ENCODE measurements around the gene PGBD2. TPM values are rescaled to one million over a fixed set of nuclear protein-coding genes. Genes with fewer than 3 reads are reported as not detected.
A peak's percentile ranks its signal among the peaks of the same experiment; 100 is the strongest.
"Not testable (repeated sequence)": the region's sequence is repeated elsewhere in the genome, so short reads cannot be mapped to it uniquely, and the experiment has no call there.

Gene PGBD2, protein sequence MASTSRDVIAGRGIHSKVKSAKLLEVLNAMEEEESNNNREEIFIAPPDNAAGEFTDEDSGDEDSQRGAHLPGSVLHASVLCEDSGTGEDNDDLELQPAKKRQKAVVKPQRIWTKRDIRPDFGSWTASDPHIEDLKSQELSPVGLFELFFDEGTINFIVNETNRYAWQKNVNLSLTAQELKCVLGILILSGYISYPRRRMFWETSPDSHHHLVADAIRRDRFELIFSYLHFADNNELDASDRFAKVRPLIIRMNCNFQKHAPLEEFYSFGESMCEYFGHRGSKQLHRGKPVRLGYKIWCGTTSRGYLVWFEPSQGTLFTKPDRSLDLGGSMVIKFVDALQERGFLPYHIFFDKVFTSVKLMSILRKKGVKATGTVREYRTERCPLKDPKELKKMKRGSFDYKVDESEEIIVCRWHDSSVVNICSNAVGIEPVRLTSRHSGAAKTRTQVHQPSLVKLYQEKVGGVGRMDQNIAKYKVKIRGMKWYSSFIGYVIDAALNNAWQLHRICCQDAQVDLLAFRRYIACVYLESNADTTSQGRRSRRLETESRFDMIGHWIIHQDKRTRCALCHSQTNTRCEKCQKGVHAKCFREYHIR
- total RNA-seq: 3.4 TPM

DNA sequence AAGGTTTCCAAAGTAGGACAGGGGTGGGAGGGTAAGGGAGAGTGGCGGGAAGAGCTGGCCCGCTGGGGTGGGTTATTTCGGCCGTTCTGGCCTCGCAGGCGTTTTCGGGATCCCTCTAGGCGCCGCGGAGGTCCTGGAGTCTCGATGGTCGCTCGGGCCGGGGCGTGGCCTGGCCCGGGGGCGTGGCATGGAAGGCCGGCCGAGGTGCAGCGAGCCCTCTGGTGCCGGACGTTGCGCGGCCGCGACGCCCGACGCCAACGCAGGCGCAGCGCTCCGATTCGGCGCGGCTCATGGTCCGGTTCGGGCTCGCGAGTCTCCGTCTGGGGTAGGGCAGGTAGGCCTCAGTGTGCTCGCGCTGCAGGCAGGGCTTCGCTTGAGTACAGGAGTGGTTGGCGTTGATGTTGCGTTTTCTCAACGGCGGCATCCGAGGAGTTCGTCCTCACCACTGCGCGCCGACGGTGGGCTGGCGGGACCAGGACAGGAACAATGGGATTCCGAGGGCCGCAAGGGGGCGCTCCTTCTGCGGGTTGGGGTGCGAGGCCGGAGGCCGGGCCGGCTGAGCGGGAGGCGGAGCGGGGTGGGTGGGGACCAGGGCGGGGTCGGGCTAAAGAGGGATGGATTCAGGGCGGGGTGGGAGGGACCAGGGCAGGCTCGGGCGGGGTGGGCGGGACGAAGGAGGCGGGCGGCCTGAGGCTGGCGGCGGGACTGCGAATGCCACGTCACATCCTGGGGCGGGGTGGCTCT, at the start of gene PGBD2:
PGBD2 (plus strand) TSS at position 227 of the 744 bp plus-strand sequence. CDS start 7,628 bp downstream, outside the sequence.
- ATAC-seq (peak; percentile 96), DNase-seq (ENCODE audit: low spot score) (peak; percentile 95)

DNA sequence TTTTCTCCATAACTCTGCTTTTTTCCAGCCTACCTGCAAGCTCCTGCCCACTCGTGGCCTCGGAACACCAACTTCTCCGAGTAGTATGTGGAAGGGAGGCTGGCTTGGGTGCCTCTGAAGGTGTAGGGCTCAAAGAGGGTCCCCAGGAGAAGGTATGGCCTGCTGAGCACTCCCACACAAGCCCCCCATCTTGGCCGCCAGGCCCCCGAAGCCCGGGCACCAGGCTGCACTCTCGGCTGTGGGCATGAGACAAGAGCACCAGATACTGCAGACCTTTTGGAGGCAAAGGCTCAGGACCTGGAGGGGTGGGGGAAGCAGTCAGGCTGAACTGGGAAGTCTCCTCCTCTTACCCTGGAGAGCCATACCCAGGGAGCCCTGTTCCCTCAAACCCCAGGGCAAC, 48.8 kb upstream of the PGBD2 start:
- DNase-seq (ENCODE audit: low spot score): no peak
- ATAC-seq: no peak

DNA sequence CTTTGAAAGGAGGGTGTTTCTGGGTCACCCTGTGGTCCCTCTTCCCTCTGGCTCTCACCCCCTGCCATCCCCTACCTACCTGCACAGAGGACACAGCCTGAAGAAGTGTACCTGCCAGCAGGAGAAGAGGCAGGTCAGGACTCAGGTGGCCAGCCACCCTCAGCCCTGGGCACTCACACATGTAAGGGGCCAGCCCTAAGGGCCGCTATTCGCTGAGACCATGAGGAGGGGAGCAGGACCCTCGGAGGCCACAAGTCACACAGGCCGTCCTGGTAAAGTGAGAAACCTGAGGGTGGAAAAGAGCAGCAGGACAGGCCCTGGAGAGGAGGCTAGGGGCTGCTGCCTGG, 48.3 kb upstream of the PGBD2 start:
- no peak for DNase-seq (ENCODE audit: low spot score)
- ATAC-seq: no peak

DNA sequence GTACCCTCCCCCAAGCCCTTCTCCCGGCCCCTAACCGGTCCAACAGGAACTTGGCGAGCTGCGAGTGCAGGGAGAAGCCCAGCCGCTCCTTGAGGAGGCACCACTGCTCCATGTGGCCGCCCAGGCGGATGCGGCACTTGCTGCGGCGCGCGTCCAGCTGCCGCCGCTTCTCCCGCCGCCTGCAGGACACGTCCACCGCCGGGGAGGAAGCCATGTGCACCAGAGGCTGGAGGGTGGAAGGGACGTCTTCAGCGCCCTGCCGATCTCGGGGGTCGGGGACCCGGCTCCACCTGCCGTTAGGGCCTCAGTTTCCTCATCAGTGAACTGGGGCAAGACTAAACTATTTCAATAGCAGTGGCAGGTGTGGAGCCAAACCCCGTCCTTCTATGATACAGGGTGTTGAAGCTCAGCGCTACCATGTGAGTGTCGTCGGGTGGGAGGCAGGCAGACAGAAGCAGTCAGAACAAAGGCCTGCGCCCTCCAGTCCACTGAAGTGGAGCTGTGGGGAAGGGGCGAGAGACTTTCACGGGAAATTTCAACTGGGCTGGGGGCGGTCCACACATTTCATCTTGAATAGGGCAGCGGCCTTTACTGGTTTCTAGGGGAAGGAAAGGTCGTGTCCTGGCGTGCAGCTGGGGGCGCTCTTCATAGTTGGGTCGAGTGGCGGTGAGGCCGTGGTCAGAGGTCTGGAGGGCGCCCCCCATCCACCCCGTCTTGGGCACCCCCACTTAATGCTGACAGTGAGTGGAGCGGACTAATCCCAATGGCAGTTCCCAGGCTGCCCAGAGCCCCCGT, 47.7 kb upstream of the PGBD2 start:
- ATAC-seq (peak; percentile 60), DNase-seq (ENCODE audit: low spot score) (peak; percentile 63)

DNA sequence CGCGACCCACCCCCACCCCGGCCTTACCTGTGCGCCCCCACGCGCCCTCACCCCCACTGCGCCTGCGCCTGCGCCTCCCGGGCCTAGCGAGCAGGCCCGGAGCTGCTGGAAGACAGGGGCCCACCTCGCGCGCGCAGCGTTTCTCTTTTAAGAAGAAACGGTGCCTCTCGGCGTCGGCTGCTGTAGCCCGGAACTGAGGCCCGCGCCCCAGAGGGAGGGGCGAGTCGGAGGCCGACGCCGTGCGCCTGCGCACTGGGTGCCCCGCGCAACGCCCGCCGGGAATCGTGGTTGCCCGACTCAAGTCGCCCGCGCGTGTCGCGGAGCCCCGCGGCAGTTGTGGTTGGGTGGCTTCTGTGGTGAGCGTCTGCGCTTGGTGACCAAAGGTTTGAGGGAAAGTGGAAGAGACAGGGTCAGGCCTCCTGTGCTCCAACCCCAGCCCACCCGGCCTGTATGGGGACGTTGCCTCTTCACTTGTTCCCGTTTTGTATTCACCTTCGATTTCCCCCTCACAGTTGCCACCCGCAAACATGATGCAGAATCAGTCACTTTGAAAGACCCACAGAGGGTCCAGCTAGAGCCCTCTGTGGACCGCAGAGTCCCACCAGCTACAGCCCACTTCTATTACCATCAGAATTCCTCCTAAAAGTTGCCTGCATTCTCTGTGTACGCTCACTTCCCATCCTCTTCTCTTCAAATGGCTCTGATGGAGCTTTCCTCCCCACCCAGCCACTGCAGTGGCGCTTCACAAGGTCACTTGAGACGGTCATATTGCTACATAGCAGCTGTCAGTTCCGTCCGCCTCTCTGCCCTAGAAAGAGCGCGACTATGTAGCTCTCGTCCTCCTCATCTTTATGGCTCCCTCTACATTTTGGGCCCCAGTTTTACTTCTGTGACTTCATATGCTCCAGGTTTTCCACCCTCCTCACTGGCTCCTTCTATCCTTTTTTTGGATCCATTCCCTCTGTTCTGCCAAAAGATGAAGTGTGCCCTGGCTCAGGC, 46.8 kb upstream of the PGBD2 start, which contains the start of gene ZNF692:
ZNF692 (minus strand) TSS at position 195 of the 999 bp plus-strand sequence. CDS start 776 bp downstream, outside the sequence.
- DNase-seq (ENCODE audit: low spot score) (peak; percentile 99), ATAC-seq (peak; percentile 92)

DNA sequence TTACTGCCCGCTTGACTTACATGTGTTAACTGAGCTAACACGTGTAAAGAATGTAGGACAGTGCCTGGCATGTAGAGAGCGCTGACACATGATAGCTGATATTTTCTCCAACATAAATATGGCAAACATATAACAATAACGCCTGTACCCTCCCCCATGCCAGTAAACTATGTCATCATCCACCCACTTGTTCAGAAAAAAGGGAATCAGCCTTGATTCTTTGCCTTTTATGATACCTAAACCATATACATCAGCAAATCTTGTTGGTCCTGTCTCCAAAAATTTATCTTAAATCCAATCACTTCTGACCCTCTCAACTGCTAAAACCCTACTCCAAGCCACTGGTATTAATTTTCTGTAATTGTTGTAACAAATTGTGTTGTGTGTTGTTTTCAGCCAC, 46.0 kb upstream of the PGBD2 start:
- no peak for ATAC-seq
- DNase-seq (ENCODE audit: low spot score): no peak

DNA sequence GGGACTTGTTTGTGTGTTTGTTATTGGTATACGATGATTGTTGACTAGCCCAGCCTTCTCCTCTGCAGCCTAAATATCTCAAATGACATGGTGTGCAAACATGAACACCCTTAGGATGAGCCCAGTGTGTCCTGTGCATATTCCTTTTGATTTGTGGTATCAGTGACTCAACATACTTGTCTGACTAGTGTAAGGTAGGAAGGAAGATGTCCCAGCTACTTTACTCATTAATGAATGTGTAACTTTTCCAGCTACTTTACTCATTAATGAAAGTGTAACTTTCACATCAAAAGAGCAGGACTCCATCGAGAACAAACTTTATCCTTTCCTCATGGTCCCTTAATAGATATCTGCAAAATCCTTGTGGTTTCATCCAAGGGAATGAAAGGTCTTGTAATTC, 44.4 kb upstream of the PGBD2 start:
- ATAC-seq: no peak
- DNase-seq (ENCODE audit: low spot score): no peak

DNA sequence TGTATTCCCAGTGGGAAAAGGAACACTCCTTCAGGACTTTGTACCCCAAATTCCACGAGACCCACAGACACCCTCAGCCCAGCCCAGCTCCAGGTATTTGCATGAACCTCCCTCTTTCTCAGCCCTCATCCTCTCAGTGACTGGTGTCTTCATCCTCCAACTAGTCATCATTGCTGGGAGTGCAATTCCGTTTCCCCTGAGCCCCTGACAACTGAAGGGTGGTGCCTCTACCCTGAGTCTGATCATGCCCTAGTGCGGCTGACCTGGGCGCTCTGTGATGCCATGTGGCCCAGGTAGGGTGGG, 43.4 kb upstream of the PGBD2 start:
- DNase-seq (ENCODE audit: low spot score) (no peak), ATAC-seq (no peak)

DNA sequence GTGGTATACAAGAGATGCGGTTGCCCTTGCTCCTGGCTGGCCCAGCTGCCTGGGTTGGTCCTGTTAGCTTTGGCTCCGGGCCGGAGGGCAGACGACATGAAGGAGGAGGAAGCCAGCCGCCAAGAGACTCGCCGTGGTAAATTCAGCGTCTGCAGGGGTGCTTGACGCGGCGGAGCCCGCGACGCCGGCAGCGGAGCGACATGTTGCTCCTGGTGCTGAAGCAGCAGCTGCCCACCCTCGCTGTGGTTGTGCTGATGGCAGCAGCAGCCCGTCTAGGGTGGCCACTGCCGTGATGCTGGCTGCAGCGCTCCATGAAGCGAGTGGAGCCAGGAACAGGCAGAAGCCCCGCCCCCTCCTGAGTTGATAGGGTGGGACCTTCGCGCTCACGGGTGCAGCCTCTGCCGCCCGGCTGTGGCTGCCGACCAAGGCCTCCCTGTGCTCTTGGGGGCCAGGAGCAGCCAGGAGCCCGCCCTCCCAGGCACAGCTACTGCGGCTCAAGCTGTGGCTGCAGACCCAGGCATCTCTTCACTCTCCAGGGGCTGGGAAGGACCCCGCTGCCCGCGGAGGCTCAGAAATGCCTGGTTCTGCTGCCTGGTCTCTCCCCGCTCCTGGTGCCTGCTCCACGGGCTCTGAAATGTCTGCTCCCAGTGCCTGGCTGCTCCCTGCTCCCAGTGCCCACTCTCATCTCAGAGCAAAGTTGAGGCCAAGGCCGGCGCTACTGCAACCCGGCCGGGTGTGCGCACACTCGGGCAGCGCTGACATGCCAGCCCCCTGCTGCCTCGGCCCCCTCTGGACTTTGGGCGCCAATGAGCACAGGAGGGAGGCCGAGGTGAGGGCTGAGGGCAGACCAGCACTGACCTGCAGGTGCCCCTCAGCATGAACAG, 42.8 kb upstream of the PGBD2 start:
- DNase-seq (ENCODE audit: low spot score): peak; percentile 81
- peak; percentile 69 for ATAC-seq

DNA sequence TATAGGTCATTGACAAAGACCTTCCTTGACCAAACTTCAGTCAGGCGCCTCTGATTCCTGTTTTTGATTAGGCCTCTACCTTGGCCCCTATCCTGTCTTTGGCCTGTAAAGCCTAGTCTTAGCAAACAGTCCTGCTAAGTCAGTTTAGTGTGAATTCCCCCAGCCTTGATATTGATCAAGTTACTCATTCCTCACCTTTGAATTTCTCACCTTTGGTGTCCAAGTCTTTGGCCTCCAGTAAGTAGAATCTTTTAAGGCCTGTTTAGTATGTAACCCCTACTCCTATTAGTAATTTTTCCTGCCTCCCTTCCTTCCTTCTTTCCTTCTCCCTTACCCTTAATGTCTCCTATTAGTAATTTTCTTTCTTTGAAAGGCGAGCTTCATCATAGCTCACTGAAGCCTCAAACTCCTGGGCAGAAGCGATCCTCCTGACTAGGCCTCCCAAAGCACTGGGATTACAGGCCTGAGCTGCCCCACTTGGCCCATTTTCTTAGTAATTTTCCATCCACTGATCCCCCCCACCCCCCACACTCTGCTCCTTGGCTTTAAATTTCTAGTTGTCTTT, 34.1 kb upstream of the PGBD2 start:
- no peak for DNase-seq (ENCODE audit: low spot score)
- no peak for ATAC-seq

DNA sequence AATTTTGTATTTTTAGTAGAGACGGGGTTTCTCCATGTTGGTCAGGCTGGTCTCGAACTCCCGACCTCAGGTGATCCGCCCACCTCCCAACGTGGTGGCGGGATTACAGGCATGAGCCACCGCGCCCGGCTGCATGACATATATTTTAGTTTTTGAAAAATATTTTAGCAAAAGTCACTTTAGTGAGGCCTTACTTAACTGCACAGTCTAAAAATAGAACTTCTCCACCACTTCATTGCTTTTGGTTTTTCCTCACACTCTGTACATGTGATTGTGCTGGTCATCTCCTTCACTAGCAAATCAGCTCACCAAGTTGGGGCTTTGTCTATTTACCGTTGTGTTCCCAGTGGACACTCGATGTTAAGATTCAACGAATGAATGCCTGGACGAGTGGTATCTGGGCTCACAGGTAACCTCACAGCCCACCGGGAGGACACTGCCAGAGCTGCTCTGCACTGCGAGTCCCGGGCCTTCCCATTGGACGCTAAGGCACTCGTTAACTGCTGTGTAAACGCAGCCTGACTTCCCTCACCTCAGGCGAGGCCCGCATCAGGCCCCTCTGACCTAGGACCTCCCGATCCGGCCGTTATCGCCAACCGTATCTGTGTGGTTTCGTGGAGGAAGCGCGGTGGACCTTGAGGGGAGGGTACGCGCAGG, 33.2 kb upstream of the PGBD2 start:
- DNase-seq (ENCODE audit: low spot score): peak; percentile 58
- peak; percentile 70 for ATAC-seq

DNA sequence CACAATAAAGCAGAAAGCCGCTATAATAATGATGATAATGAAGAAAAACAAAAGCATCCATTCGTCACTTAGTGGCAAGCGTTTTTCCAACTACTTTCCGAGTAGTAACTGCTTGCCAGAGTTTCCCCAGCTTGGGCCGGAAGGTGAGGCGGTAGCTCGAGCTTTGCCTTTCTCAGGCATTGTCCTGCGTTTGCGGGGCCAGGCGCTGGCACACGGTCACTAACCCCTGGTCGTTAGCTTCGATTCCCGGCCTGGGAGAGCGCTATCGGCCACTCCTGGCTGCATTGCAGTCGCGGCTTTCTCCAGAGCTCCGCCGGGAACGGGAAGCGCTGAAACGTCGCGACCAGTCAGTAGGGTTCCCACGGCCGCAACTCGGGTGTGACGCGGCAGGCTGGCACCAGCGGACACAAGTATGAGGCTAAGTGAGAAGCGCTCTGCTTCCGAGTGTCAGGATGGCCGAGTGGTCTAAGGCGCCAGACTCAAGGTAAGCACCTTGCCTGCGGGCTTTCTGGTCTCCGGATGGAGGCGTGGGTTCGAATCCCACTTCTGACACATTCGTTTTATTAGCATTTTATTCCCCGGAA, 32.5 kb upstream of the PGBD2 start:
- DNase-seq (ENCODE audit: low spot score) (peak; percentile 92), ATAC-seq (peak; percentile 89)

DNA sequence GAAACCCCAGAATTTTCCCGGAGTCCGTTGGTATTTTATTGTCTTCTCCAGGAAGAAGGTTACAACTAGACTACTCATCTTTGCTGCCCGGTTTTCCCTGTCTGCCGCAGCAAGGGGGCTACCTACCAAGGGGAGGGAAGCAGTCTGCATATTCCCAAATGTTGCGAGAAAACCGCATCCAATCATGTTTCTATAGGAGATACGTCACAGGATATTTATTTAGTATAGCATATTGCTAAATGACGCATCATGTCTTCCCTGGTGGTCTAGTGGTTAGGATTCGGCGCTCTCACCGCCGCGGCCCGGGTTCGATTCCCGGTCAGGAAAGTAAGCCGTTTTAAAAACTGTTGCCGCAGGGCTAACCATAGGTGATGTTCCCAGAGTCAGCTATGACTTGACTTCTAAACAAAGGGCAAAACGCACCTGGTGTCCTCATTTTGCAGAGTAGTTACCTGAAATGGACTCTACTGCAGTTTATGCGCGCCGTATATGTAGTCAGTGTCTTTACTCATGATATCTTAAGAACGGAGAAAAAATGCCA, 32.0 kb upstream of the PGBD2 start:
- DNase-seq (ENCODE audit: low spot score): peak; percentile 68

DNA sequence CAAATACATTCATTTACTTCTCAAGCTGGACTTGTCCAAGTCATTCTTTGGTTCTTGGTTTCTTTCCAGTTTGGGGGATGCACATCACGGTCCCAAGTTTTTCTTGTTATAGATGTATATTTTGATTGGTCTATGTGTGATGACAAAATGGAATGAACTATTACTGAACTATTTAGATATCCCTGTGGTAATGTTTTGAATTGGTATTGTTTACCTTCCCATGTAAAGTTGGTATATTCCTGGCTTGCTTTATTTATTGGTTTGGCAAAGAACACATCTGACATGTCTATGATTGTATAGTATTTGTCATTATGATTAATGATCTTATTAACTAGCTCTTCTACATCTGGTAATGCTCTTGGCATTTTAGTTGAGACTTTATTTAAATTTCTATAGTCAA, 24.8 kb upstream of the PGBD2 start:
- DNase-seq (ENCODE audit: low spot score): no peak
- ATAC-seq: no peak

More for the DNA sequence above, 32.0 kb upstream of the PGBD2 start:
- ATAC-seq: peak; percentile 58

DNA sequence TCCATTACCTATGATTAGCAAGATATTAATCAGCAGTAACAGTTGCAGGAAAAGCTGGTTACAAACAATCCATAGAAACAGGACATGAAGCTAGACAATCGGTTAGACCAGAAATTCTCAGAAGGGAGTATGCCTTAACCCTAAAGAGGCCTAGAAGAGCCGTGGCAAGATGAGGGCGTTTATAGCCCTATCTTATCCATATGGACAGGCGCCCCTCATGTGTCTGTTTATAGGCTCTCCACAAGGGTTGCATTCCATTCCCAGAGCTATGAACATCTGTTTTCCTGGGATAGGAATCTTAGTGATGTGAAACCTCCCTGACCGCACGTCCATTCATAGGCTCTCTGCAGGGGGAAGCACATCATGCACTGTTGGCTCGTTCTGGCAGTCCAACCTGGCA, 23.6 kb upstream of the PGBD2 start:
- not testable (repeated sequence) for DNase-seq (ENCODE audit: low spot score); ATAC-seq

DNA sequence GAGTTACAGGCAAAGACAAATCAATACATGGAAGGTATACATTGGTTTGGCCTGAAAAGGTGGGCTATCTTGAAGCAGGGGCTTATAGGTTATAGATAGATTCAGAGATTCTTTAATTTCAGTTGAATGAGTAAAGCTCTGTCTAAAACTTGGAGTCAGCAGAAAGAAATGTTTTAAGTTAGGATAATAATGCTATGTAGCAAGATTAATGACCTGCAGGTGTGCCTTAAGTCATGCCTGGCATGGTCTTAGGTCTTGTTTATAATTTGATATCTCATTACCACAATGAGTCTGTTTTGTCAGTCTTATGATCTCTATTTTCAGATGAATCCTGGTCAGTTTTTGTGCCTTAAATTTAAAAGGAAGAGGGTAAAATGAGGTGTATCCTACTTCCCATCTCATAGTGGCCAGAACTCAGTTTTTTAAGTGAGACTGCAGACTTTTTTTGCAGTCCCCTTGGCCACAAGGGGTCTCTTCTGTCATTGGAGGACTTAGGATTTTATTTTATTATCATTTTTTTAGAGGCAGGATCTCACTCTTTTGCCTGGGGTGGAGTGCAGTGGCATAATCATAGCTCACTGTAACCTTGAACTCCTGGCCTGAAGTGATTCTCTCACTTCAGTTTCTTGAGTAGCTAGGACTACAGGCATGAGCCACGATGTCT, 21.3 kb upstream of the PGBD2 start:
- DNase-seq (ENCODE audit: low spot score): no peak
- ATAC-seq: no peak

DNA sequence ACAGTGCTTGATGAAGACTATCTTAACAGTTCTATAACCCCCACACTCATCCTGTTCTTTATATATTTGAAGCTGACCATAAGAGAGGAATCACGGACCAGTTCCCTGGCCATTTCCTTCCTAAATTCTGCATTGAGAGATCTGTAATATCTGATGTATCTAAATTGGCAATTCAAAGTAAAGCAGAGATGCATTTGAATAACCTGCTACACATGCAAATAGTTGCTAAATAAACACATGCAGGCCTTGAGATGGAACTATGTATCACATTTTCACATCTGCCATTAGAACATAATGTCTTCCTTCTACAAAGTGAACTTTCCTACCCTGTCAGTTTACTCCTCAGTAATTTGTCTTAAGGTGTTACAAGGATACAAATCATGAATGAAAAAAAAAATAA, 20.4 kb upstream of the PGBD2 start:
- no peak for ATAC-seq
- DNase-seq (ENCODE audit: low spot score): no peak

All from left lobe of liver (tissue), 2 donors.